ENCODE data around the gene CGRRF1. TPM values are rescaled to one million over a fixed set of nuclear protein-coding genes. Genes with fewer than 3 reads are reported as not detected.

The CGRRF1 gene
- total RNA-seq, 1 donor from 2014 or later = 18.3 TPM

DNA sequence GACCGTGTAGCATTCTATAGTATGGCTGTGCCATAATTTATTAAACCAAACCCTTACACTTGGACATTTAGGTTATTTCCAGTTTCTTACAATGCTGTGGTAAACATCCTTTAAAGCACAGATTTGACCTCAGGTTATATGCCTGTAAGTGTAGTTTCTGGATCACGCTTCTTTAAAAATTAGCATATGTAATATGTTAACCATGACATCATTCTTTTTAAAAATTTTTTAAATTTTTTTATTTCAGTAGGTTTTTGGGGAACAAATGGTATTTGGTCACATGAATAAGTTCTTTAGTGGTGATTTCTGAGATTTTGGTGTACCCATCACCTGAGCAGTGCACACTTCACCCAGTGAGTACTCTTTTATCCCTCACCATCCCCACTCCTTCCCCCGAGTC is 75.5 kb downstream of the CGRRF1 start:
- H3K27ac Mint-ChIP-seq (ENCODE audit: unreplicated experiment) = no peak overlapping the region
- peaks cover 32% of the 10 kb centered on the region for H3K4me1 Mint-ChIP-seq (ENCODE audit: unreplicated experiment)
- H3K4me3 Mint-ChIP-seq (ENCODE audit: unreplicated experiment) = no peak overlapping the region
- no peaks in the 10 kb centered on the region for H3K27me3 Mint-ChIP-seq (ENCODE audit: unreplicated experiment)
- H3K36me3 Mint-ChIP-seq (ENCODE audit: unreplicated experiment) = peaks cover 20% of the 10 kb centered on the region
- H3K9me3 Mint-ChIP-seq (ENCODE audit: unreplicated experiment) = peaks cover 10% of the 10 kb centered on the region
- TF ChIP-seq, protein P1, sequence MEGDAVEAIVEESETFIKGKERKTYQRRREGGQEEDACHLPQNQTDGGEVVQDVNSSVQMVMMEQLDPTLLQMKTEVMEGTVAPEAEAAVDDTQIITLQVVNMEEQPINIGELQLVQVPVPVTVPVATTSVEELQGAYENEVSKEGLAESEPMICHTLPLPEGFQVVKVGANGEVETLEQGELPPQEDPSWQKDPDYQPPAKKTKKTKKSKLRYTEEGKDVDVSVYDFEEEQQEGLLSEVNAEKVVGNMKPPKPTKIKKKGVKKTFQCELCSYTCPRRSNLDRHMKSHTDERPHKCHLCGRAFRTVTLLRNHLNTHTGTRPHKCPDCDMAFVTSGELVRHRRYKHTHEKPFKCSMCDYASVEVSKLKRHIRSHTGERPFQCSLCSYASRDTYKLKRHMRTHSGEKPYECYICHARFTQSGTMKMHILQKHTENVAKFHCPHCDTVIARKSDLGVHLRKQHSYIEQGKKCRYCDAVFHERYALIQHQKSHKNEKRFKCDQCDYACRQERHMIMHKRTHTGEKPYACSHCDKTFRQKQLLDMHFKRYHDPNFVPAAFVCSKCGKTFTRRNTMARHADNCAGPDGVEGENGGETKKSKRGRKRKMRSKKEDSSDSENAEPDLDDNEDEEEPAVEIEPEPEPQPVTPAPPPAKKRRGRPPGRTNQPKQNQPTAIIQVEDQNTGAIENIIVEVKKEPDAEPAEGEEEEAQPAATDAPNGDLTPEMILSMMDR (IDR thresholded peaks at IDR 0.05) = no peak
- no peak for DNase-seq (ENCODE audit: extremely low spot score, unreplicated experiment)

Other genes starting within 250 kb of the CGRRF1 start
- gene CDKN3, start 112.9 kb upstream of the CGRRF1 start, total RNA-seq = 8.5 and 10.6 TPM in 2 replicates
- 127 and 130 TPM in 2 replicates for gene CNIH1, start 68.5 kb upstream of the CGRRF1 start, total RNA-seq
- gene GMFB, start 20.9 kb upstream of the CGRRF1 start, total RNA-seq = 49.8 and 54.4 TPM in 2 replicates
- gene SAMD4A, start 57.2 kb downstream of the CGRRF1 start, total RNA-seq = 36.5 and 39.1 TPM in 2 replicates